GM18502 (cell line): ENCODE data around the gene AGBL4.

ENCODE experiments used
- ATAC-seq: cut with Tn5 transposase; IDR thresholded peaks from one replicate; pipeline ENCODE4 v1.9.1; 2021; ENCODE audit warnings: mild to moderate bottlenecking; ENCODE audit not compliant: unreplicated experiment, poor library complexity

The AGBL4 gene

DNA sequence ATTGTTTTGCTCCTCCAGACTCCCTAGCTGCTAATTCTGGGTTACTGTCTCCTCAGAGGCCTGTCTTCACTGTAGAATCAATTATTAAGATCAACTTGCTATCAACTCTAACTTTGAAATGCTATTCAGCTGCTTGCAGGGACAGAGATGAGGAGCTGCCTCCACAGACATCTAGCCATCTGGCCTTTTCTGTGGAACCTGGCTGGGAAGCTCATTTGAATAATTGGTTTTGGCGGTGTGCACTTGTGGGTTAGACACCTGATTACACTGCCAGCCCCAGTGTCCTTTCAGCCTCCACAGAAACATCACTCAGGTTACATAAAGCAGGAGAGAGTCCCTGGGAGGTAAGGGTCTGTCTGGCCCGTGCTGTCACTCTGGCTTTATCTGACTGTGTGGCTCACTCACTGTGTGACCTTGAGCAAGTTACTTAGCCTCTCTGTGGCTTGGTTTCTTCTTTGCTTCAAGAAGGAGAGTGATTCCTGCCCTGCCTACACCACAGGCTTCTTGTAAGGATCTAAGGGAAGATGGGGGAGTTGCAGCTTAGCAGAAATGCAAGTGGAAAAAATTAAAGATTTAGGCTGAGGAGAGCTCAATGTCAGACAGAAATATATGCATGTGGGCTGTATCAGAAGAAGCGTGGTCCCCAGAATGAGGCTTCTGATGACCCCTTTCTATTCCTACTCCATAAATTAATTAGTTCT lies 1378.7 kb downstream of the AGBL4 start:
- no peak for ATAC-seq

- no peak for ATAC-seq
Observed at GRCh38 chr1:48644190-48644900, 1379.4 kb downstream of the AGBL4 start.

DNA sequence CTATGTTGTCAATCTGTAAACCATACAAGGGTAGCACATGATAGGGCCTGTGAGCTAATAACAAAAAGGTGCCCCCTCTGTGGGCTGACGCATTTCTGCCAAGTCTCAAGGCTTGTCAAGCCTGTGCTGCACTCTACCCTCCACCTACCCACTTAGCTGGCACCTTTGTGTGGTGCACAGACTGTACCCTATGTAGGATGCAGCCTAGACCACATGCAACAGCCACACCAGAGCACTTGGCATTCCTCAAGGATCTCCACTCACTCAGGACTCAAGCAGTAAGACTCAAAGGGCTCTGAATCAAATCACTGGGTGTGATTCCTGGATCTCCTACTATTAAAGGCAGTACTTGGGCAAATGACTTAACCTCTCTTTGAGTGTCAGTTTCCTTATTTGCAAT lies 1380.6 kb downstream of the AGBL4 start:
- ATAC-seq: no peak

GRCh38 chr1:48640836-48641492 lies 1382.8 kb downstream of the AGBL4 start:
- no peak for ATAC-seq

GRCh38 chr1:48629867-48630266 lies 1393.9 kb downstream of the AGBL4 start:
- ATAC-seq: no peak

- no peak for ATAC-seq
Observed at GRCh38 chr1:48627486-48627885, 1396.3 kb downstream of the AGBL4 start.

DNA sequence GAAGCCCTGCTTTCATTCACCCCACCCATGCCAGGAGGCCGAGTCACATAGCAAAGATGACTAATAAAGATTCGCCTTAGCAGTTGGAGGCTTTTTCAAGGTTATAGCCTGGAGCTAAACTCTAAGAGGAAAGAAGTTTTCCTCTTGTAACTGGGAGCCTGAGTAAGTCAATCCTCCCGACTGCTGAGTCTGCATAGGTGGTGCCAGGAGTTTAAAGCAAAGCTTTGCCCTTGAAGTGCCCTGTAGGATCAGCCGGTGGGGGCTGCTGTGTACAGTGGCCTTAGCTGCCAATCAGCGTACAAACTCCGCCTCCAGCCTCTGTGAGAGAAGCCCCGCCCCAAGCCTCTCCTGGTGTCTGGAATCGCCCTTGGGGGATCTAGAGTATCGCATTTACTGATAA lies 1404.2 kb downstream of the AGBL4 start:
- no peak for ATAC-seq

- no peak for ATAC-seq
Observed at GRCh38 chr1:48617252-48617651, 1406.5 kb downstream of the AGBL4 start.

GRCh38 chr1:48616710-48617109 lies 1407.0 kb downstream of the AGBL4 start:
- no peak for ATAC-seq

DNA sequence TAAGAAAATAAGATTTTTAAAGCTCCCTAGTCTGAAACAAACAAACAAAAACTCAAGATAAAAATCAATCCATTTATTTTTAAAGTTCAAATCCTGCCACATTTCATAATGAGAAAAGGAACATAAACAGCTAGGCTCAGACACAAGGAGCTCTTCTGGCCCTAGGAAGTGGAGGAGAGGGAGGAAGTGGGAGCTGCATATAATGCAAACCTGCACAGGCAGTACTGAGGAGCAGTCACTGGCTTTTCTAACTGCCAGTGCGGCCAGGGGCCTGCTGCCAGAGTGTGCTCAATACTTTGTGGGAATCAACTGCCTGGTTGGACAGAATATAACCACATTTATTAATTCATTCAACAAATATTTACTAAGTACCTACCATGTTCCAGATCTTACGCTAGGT lies 1411.9 kb downstream of the AGBL4 start:
- ATAC-seq: no peak

DNA sequence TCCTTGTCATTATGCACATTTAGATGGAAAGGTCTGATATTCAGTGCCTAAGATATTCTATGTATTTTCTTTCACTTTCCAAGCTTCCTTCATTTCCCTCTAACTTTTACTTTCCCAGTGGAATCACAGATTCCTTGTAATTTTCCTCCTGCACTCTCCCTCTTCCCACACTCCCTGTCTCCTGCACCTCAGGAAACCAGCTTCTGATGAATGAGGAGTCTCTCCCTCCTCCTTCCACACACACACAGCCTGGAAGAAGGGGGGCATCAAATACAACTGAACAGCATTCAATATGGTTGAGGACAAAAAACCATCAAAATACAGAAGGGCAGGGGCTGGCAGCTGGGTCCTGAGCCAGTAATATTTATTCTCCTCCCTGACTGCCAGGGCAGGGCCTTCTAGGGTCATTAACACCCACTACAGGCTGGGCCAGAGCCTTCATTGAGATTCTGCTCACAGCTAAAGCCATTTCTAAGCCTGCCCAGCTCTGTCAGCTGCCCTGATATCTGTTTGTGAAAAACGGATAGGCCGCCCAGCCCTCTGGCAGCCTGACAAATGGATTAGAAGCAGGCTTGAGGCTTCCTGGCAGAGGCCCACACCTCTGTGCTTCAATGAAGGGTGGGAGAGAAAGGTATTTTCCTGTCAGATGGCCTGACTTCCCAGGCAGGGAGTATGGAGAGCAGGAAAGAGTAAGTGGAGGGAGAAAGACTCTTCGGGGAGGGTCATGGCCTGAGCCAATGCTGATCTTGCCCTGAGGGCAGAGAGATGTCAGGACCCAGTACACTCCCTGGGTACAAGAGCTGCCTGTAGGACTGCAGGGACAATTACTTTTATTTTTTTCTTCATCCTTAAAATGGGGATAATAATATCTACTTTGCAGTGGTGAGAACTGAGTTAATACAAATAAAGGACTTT lies 1412.9 kb downstream of the AGBL4 start:
- ATAC-seq: no peak

DNA sequence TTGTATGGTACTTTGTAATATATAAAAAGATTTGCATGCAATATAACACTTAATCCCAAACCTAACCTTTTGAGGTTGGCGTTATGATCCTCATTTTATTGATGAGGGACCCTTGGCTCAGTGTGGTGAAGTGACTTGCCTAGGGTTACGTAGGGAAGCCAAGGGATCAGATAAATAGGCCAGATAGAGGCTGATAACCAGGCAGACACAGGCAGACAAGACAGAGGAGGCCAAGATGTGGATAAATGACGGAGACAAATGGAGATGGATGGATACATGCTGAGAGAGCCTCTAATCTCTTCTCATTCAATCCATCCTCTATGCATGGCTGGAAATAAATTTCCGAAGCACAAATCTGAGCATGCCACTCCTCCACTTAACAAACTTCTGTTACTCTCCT lies 1414.9 kb downstream of the AGBL4 start:
- no peak for ATAC-seq

DNA sequence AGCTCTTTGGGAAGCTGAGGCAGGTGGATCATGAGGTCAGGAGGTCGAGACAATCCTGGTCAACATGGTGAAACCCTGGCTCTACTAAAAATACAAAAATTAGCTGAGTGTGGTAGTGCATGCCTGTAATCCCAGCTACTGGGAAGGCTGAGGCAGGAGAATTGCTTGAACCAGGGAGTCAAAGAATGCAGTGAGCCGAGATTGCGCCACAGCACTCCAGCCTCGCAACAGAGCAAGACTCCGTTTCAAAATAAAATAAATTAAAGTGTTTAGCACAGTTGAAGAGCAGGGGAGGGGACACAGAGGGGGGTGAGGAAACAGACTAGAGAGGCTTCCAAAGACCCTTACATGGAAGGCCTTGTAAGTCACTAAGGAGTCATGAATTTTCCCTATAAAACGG lies 1420.5 kb downstream of the AGBL4 start:
- no peak for ATAC-seq

DNA sequence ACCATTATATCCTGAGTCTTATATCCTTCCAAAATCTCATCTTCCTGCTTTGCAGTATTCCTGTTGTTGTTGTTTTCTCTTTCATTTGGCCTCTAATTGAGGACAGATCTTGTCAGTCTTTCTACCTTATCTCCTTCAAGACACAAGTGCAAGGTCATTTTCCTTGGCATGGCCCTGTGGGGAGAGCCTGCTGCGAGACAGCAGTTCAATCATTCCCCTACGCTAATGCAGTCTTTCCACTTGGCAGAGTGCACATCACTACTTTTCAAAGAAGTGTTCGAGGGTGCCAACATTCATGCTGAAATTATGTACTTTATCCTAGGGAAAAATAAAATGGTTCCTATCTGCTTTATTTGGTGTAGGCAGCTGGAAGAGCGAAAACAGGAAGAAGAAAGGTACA lies 1421.4 kb downstream of the AGBL4 start:
- ATAC-seq: no peak

DNA sequence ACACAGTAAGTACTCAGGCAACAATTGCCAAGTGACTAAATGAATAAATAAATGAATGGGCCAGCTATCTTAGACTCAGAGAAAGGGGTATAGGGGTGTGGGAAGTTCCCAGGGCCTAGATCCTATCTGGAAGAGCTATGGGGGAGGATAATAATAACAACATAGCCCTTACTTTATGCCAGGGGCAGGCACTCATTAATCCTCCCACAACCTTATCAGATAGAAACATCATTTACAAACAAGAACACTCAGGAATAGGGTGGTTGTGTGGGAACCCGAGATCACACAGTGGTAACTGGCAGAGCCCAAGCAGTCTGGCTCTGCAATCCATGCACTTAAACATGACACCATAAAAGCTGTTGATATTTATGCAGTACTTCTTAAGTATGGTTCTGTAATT lies 1423.6 kb downstream of the AGBL4 start:
- no peak for ATAC-seq

DNA sequence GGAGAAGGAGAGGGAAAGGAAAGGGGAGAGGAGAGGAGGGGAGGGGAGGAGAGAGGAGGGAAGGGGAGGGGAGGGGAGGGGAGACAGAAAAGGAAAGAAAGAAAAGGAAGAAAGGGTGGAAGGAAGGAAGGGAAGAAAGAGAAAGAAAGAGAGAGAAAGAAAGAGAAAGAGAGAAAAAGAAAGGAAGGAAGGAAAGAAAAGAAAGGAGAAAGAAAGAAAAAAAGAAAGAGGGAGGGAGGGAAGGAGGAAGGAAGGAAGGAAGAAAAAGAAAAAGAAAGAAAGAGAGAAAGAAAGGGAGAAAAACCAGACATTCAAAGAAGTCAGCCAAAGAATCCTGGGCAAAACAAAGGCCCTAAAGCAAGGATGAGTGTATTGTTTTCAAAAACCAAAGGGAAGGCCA lies 1426.1 kb downstream of the AGBL4 start:
- ATAC-seq: no peak

DNA sequence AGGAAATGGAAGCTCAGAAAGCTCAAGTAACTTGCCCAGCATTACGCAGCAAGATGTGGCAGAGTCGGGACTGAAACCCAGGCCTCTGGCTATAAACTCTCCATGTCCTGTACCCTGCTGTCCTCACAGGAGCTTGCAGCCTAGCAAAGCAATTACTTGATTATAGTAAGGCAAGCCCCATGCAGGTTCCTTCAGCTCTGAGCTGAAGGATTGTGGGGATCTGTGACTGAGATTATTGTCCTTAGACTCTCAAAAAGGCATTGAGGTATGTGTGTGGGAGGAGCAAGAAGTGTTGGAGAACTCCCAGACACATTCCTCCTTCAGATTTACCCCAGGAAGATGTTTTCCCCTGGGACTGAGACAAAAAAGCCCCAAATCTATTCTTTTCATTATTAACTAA lies 1427.7 kb downstream of the AGBL4 start:
- ATAC-seq: no peak

DNA sequence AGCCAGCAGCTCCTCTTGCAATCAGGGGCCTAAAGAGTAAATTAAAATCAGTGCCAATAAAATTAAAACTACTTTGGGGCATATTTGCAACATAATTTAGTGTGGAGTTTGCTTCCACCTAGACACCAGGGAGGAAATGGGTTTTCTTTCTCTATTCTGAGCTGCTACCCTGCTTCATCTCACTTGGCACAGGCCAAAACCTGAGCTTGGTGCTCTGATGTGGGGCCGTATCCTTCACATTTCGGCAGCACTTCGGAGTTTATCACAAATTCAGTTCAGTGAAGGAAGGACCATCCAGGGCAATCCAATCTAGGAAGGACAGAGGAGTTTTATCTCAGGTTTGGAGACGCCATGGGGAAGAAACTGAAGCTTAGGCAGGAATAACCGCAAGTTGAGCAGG lies 1428.1 kb downstream of the AGBL4 start:
- ATAC-seq: no peak

DNA sequence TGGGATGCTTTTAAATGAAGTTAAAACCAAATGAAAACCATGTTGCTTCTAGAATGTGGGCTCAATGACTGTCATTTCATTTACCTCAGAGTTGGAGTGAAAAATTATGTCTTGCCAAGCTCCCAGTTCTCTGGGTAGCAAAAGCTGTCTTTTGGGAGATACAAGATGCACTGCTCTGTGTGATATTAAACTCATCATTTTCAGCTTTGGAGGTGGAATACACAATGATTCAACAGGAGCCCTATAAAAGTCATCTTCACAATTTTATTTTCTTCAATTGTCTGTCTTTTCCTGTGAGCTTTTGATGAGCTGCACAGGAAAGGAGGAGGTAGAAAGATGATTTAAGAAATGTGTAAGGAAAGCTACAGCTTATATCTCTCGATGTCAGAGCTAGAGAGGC lies 1431.4 kb downstream of the AGBL4 start:
- ATAC-seq: no peak

- no peak for ATAC-seq
Observed at GRCh38 chr1:48591181-48591580, 1432.6 kb downstream of the AGBL4 start.

GRCh38 chr1:48588061-48588460 lies 1435.7 kb downstream of the AGBL4 start:
- no peak for ATAC-seq
